GM10847 (cell line): Measurements from ENCODE around the gene CD28.

Source experiments
- POLR2A ChIP-seq: IDR thresholded peaks from 2 replicates; pipeline ENCODE4 v1.6.1; 2011; ENCODE audit not compliant: insufficient read length; ENCODE audit errors: extremely low read depth

The CD28 gene

GRCh38 chr2:203758841-203759689 is 52.6 kb downstream of the CD28 start:
- no peak for TF ChIP-seq POLR2A

- TF ChIP-seq POLR2A, result no peak
These were observed 53.4 kb downstream of the CD28 start for GRCh38 chr2:203759690-203760365.

DNA sequence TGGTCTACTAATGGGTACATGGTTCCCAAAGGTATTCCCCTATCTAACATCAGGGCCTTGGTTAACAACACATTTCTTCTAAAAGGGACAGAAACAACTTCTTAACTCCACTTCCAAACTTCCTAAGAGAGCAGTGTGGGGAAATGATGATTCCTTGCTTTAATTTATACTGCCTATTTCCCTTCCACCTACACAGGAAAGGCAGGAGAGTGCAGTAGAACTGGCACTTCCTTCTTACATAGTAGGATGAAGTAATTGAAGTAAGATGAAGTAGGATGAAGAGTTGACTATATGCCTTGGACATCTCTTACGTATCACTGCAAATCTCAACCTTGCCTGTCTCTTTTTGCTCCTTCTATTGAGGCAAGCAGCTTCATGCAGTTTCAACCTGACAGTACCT is 54.7 kb downstream of the CD28 start:
- no peak for TF ChIP-seq POLR2A

DNA sequence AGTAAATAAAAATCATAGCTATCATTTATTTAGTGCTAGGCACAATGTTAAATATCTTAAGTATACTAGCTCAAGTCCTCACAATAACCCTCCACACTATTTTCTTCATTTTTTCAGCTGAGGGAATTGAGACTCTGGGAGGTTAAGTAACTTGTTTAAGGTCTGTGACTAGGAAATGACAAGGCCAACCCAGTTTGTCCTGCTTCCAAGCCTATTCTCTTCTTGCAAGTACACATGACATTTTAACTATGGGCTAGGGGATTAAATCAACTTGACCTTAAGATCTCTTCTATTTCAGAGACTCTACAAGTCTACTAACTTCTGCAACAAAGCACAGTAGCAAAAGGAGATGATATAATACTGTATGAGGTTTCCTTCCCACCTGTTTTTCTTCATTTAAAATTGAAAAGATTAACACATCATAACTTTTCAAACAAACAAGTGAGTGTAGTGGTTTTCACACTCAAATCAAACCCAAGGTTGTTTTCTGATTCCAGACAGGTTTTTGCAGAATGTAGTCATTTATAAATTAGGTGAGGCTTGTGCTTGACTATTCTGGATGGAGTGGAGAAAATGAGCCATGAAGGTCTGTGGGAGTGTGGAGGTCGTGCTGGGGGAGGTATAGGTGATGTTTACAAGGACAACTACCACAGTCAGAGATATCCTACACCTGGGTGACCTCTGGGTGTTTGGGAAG is 57.0 kb downstream of the CD28 start:
- TF ChIP-seq POLR2A, result no peak

DNA sequence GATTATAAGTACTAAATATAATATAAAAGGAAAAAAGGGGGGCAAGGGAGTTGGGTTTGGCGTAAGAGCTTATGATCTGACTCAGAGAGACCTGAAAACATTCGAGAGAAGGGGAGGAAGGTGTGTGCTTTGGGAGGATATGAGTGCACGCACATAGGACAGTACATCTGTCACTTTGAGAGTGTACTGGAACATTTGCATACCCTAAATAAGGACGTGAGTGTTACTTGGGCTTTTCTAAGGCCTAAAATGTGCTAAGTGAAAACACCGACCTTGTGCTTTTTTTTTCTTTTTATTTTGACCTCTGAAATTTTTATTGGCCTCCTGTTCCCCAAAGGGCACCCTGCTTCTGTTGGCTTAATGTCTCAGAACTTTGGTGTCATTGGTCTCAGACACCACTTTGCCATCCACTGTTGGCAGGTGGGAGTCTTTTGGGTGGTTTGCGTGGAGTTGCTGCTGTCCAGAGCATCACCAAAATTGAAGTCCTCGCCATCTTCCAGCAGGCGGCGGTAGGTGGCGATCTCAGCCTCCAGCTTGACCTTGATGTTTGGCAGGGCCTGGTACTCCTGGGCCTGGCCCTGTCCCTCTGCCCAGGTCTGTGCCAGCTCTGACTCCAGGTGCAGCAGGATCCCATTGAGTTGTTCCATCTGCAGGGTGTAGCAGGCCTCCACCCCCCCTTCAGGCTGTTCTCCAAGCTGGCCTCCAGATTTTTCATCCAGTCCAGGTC is 57.7 kb downstream of the CD28 start:
- TF ChIP-seq POLR2A, result no peak

GRCh38 chr2:203772456-203773165 is 66.2 kb downstream of the CD28 start:
- no peak for TF ChIP-seq POLR2A

DNA sequence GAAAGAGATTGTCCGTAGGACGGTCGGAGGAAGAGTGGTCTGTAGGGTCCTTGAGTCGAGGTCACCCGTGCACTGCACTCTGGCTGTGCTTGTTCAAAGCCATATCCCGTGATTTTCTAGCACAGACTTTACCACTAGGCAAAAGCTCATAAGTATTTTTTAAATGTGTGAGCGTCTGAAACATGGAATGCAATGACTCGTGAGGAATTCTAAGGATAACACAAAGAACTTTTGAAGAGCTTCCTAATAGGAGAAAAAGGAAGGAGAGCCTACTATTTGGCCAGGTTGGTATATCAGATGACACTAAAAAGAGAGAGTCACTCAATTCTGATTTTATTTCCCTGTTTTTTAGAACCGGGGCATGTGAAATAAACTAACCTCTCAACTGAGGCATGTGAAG is 68.3 kb downstream of the CD28 start:
- TF ChIP-seq POLR2A, result no peak

DNA sequence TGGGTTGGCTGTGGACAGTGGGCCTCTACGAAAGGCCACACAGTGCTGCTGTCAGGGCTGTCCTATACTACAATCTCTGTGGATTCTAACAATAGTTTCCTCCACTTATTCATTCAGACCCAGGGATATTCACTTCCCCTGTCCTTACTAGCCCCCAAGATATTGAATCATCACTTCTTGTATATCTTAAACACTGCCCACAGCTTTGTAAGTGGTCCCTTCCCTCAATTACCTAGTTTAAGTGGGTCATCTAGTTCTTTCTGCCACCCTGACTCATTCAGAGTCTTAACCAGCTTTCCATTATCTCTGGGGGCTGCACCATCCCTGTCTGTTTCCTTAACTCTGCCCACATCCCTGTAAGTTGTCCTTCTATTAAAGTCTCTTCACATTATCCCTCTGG is 69.2 kb downstream of the CD28 start:
- TF ChIP-seq POLR2A, result no peak

DNA sequence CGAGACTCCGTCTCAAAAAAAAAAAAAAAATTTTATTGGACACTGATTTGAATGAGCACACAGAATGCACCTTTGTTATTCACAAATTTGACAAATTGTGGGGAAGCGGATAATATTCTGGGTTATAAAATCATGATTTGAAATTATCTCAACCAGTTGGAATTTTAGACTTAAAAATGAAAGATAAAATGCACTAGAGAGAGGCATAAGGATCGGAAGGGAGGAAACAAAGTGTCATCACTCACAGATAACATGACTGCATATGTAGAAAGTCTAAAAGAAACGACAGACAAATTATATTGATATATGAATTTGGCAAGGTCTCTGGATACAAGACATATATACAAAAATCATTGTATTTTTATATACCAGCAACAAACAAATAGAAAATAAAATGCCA is 70.6 kb downstream of the CD28 start:
- TF ChIP-seq POLR2A, result no peak

GRCh38 chr2:203780231-203780630 is 73.8 kb downstream of the CD28 start:
- TF ChIP-seq POLR2A, result no peak

- no peak for TF ChIP-seq POLR2A
These were observed 74.7 kb downstream of the CD28 start for GRCh38 chr2:203781151-203781550.

DNA sequence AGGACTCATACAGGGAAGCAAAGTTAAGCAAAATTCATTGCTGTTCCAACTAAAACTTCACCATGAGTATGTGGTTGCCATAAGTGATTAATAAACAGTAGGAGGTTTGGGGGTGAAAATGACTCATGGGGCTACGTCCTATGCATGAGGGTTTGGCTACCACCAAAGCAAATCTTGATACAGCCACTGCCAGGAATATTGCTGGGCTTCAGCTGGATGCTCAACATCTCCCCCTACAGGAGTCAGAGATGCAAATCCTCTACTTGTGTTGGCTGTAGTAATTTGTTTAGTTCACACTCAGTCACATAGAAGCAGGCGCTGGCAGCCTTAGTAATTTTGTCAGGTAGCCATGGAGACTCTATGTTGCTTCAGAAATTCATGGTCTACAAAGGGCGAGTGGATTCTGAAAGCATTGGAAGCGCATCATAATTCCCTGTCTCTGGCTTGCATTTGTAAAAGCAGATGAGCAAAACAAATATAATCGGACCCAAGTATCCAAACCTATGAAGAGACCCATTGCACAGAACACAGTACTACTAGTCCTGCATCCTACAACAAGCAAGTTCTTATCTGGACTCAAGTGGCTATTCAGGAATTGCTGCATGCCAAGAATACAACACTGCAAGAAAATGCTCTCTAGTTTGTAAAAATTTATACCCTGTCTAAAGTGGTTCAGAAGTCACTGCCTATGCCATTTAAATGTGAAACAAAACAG is 76.0 kb downstream of the CD28 start:
- TF ChIP-seq POLR2A, result no peak

DNA sequence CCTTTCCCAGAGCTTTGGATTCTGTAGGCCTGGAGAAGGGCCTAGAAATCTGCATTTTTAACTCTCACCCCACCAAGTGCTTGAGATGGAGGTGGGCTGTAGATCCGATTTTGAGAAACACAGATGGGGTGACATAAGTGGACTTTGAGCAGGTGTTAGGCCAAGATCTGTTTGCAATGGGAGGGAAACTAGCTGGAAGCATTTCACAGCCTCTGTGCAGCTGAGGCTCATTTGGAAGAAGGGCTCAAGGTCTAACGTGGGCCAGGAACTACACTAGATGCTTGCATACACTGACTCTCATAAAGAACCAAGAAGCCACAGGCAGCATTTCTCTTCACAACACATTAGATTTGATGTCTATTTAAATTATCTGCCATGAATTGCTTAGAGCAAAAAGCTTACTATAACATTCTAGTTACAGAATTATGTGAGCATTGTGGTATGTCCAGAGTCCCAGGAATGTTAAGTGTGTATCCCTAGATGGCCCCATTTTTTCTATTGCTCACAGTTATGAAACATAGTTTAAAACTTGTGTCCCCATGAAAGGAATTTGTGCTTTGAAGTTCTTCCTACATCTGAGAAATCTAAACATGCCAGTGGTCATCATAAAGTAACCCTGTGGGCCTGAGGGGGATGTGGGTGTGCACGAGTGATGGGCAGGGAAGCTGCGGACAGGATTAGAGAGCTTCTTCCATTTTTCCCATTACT is 77.2 kb downstream of the CD28 start:
- TF ChIP-seq POLR2A, result no peak
